Left lung (tissue), 10 donors: ENCODE data around the gene KCNJ18. TPM values are rescaled to one million over a fixed set of nuclear protein-coding genes. Genes with fewer than 3 reads are reported as not detected.
"Not testable (repeated sequence)": the region's sequence is repeated elsewhere in the genome, so short reads cannot be mapped to it uniquely, and the experiment has no call there.

ENCODE experiments used
- ATAC-seq: fragments of 200-7000 bp; cut with Tn5 transposase; one replicate; pipeline ENCODE4 v1.9.1; 2020; ENCODE audit warnings: moderate library complexity
- DNase-seq, 4 donors: peaks; one replicate each; pipeline ENCODE4 v3.0.0-alpha.2; 2013 to 2020
- H3K27ac ChIP-seq, 2 donors: fragments of 200-600 bp; sonication (generic) in 1 of 2; one replicate each; pipeline versions ENCODE4 v1.5.0 to v1.8.0; 2020 to 2021
- H3K27me3 ChIP-seq, 2 donors: fragments of 200-600 bp; sonication (generic) in 1 of 2; one replicate each; pipeline versions ENCODE4 v1.5.0 to v1.8.0; 2020 to 2021
- H3K36me3 ChIP-seq, 2 donors: fragments of 200-600 bp; sonication (generic) in 1 of 2; one replicate each; pipeline versions ENCODE4 v1.5.0 to v1.8.0; 2020 to 2021
- H3K4me1 ChIP-seq, 2 donors: fragments of 200-600 bp; one replicate each; pipeline ENCODE4 v1.8.0; 2021
- H3K4me3 ChIP-seq, 2 donors: fragments of 200-600 bp; sonication (generic) in 1 of 2; one replicate each; pipeline versions ENCODE4 v1.5.0 to v1.8.0; 2020 to 2021; ENCODE audit warnings: mild to moderate bottlenecking in 1 of 2
- H3K9me3 ChIP-seq, 2 donors: fragments of 200-600 bp; sonication (generic) in 1 of 2; one replicate each; pipeline versions ENCODE4 v1.5.0 to v1.8.0; 2020 to 2021
- intact Hi-C, 2 donors: fragments of 100-400 bp; cut with DNase I; formaldehyde crosslinking; loops; one replicate each; pipeline versions ENCODE4 v1.11.2 to v1.14.2; 2022
- polyA plus RNA-seq, 6 donors: library from polyadenylated mRNA; unstranded; fragments of 120-200 nt; gene quantifications; one replicate each; pipeline ENCODE4 v1.2.1, GENCODE V29; 2013; ENCODE audit not compliant: insufficient read length in 6 of 6
- total RNA-seq, 2 donors: library from RNA; stranded (reverse); fragmentation: NEBNext Ultra II Directional; extraction: Animal tissue kit (Norgen Biotek cat#: 25700); gene quantifications; one replicate each; pipeline ENCODE4 v1.2.1, GENCODE V29; 2021
- donor health status: DM: no; HTN: yes; CAD: no.
- donor health status: DM: no; HTN: no; CAD: no.

The KCNJ18 gene
- total and polyA plus RNA-seq, 8 donors = 0.07 TPM; not detected in 7

DNA sequence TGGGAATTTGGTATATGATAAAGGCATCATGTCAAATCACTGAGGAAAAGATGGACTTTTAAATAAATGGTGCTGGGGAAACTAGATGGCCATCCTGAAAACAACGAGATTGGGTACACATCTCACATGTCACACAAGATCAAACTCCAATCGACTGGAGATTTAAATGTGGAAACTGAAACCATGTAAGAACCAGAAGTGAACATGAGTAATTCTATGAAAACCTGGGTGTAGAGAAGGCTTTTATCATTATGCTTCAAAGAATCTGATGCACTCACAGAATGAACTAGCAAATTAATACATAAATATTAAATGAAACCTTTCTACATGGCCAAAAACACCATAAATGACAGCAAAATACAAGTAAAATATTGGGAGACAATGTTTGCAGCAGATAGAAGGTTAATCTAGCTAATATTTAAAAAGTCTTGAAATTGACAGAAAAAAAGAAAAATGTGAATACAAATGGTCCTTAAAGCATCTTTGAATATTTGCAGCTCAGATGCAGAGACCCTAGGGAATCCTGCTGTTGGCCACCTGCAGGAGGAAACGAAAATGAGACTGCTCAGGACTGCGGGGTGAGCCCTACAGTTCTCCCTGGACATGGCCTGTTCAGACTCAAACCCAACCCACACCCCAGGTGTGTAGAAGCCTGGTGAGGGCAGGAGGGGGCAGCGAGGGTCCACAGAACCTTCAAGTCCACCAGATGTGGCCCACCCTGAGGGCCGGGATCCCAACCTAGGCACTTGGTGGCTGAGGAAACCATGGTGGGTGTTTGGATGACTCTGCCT lies 32.1 kb downstream of the KCNJ18 start:
- intact Hi-C loops, H3K27me3 ChIP-seq, H3K27ac ChIP-seq, H3K9me3 ChIP-seq, H3K4me3 ChIP-seq, H3K4me1 ChIP-seq, H3K36me3 ChIP-seq, ATAC-seq: not testable (repeated sequence)
- DNase-seq = peak in 1 of 4 donors; percentile 15

DNA sequence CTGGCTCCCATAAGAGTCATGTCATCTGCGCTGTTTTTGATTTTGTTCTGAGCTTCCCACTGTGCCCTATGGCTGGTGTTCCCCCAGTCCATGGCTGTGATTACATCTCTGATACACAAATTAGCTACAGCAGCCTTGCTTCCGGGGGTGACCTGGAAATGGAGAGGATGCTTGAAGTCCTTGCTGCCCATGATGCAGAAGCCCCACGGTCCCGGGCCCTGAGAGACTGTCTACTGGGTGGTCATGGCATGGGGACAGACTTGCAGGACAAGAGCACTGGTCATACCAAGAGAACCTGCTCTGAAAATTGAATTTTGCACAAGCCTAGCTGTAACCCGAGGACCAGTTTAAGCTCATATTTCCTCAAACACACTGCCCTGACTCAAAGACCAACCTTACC lies 38.8 kb downstream of the KCNJ18 start:
- H3K9me3 ChIP-seq, H3K27ac ChIP-seq, H3K36me3 ChIP-seq, ATAC-seq, H3K4me1 ChIP-seq, intact Hi-C loops, H3K4me3 ChIP-seq, H3K27me3 ChIP-seq: not testable (repeated sequence)
- DNase-seq = peak in 1 of 4 donors; percentile 51

DNA sequence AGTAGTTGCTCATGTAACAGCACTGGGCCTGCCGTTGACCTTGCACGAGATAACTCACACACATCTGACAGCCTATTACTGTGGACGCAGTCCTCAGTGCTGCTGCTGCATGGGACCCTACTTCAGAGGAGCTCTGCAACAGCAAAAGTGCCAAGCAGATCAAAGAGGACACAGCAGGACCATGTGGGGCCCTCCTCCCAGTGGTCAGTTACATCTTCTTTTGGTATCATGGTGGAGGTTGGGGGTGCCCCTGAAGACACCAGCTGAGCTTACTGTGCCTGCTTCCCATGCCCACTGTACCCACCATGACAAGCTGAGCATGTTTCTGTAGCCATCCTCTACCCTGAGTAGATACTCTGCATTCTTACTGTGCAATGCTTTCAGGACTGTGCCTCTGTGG lies 41.6 kb downstream of the KCNJ18 start:
- H3K27ac ChIP-seq, ATAC-seq, H3K36me3 ChIP-seq, H3K4me1 ChIP-seq, H3K27me3 ChIP-seq, H3K4me3 ChIP-seq, DNase-seq, intact Hi-C loops, H3K9me3 ChIP-seq: not testable (repeated sequence)

DNA sequence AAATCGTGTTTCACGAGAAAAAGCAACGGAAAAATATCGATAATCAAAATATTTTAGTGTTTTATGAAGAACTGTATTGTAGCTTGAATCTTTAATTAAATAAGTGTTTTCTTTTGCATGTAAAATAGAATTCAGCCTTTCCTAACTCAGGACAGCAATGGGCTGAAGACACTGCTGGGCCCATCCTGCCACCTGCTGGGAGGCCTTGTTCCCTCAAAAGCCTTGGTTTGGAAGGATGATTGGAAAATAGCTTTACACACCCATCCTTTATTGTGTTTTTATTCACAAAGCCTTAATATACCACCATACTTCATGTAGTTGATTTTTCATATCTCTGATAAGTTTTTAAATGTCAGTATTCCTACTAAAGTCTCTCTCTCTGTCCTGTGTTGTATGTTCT lies 43.5 kb downstream of the KCNJ18 start:
- H3K4me1 ChIP-seq, H3K4me3 ChIP-seq, H3K36me3 ChIP-seq, H3K27ac ChIP-seq, H3K27me3 ChIP-seq, DNase-seq, intact Hi-C loops, H3K9me3 ChIP-seq: not testable (repeated sequence)
- ATAC-seq = peak; percentile 52

DNA sequence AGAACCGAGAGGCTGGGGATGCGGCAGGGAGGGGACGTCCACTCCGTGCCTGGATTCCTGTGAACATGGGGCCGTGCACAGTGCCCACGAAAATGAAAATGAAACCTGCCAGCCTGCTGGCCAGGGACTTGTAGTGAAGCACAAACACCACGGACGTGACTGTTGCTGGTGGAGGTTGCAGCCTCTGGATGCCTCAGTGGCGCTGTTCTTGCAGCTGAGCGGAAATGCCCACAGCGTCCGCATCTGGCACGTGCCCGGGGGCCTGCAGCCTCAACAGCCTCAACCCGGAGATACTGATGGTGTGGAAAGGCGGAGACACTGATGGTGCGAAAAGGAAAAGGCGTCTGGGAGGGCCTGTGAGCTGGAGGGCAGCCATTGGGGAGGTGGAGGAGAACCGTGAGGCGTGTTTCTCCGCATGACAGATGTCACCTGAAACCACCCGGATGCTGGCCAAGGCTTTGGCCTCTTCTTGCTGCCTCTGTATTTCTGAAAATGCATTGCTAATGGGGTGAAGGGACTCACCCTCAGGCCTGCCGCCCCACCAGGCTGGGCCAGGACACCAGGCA lies 44.8 kb downstream of the KCNJ18 start:
- H3K4me1 ChIP-seq, ATAC-seq, H3K27me3 ChIP-seq, H3K4me3 ChIP-seq, H3K9me3 ChIP-seq, H3K36me3 ChIP-seq, H3K27ac ChIP-seq, intact Hi-C loops: not testable (repeated sequence)
- DNase-seq = peak in 1 of 4 donors; percentile 34

DNA sequence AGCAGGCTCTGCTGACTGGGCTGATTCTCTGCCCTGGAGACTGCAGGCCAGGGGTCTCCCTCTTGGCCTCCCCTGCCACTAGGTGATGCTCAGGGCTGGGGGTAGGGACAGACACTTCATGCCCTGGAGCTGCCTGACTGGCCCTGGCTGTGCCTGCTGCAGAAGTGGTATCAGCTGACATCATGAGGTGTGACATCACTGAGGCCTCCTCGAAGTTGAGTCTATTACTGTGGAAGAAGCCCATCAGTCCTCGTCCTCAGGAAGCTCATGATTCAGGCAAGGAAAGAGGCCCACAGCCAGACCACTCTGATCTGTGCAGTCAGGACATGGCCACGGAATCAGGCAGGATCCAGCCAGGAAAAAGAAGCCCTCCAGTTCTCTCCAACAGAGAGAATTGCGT lies 45.9 kb downstream of the KCNJ18 start:
- intact Hi-C loops, ATAC-seq: not testable (repeated sequence)

DNA sequence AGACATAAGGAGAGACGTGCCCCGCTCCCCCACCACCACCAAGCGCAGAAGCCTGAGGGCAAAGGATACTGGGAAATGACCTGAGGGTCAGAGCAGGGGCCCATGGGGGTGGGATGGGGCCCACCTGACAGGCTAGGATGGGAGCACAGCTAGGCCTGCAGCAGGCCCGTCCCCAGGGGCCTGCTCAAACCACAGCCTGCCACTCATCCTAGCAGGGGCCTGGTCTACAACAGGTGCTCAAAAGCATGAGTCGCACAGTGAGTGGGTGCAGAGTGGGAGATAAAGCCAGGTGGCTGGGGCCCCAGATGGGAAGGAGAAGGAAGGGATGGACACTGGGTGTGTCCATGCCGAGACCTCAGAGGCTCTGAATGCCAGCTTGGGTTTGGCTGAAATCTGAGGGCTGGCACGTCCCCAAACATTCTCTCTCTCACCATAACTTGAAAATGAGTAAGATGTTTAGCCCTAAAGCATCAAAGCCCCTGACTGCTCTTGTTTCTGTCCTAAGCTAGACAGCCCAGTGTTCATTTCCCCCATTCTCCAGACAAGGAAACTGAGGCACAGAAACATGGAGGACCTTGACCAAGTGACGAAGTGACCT lies 46.7 kb downstream of the KCNJ18 start:
- ATAC-seq, H3K4me3 ChIP-seq, H3K27ac ChIP-seq, H3K4me1 ChIP-seq, DNase-seq, H3K9me3 ChIP-seq, intact Hi-C loops, H3K27me3 ChIP-seq, H3K36me3 ChIP-seq: not testable (repeated sequence)

More for the DNA sequence above, 45.9 kb downstream of the KCNJ18 start:
- H3K4me1 ChIP-seq, H3K4me3 ChIP-seq, DNase-seq, H3K27ac ChIP-seq, H3K36me3 ChIP-seq, H3K9me3 ChIP-seq, H3K27me3 ChIP-seq: not testable (repeated sequence)

DNA sequence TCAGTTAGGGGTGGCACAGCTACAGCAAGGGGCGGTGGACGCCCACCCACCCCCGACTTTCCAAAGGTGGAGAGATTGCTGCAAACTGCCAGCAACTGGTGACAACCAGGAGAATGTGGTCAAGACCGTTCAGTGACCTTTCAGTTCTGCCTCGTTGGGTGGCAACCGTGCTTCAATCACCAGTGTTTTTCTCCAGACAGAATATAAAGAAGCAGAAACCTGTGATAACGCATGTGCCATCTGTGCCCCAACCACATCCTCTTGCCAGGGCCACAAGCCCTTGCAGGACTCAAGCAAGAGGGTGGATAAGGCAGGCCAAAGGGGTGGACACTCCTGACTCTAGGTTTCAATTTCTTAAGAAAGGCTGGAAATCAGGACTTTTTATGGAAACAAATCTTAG lies 47.2 kb downstream of the KCNJ18 start:
- intact Hi-C loops, H3K4me3 ChIP-seq, H3K36me3 ChIP-seq, H3K4me1 ChIP-seq, H3K9me3 ChIP-seq, DNase-seq, ATAC-seq, H3K27ac ChIP-seq, H3K27me3 ChIP-seq: not testable (repeated sequence)

DNA sequence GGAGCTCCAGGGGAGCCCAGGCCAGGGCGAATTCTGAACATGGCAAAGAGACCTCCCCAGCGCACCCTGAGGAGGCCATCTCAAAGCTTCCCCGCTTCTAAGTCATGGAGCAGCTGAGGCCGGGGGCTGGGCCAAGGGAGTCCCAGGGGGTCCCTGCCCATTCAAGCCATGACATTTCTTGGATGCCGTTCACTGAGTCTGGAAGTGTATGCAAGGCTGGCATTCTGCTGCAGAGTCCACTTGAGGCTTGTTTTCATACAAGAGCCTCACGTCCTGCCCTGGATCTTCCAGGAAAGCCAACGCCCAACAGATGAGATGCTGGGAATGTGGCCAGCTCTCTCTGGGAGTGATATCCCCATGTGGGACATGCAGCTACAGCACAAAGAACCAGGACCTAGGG lies 48.5 kb downstream of the KCNJ18 start:
- intact Hi-C loops, H3K36me3 ChIP-seq, H3K4me3 ChIP-seq, H3K9me3 ChIP-seq, H3K27me3 ChIP-seq, H3K27ac ChIP-seq, H3K4me1 ChIP-seq: not testable (repeated sequence)
- DNase-seq = peak in 1 of 4 donors; percentile 73
- ATAC-seq = peak; percentile 8

DNA sequence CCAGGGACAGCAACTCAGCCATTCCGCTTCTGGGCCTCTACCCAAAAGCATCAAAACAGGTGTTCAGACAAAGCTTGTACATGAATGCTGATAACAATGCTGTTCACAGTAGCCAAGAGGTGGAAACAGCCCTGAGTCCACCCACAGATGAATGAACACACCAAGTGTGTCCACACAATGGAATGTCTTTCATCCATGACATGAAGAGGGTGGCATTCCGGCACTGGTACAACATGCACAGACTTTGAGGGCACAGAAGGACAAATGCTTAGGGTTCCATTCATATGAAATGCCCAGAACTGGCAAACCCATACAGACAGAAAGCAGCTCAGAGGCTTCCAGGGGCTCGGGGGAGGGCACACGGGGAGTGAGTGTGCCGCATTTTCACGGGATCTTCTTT lies 49.2 kb downstream of the KCNJ18 start:
- H3K4me1 ChIP-seq, intact Hi-C loops, DNase-seq, H3K27me3 ChIP-seq, H3K36me3 ChIP-seq, H3K4me3 ChIP-seq, H3K9me3 ChIP-seq, H3K27ac ChIP-seq, ATAC-seq: not testable (repeated sequence)
